Smooth muscle cell (in vitro differentiated cells): ENCODE results near the gene SPATA32. TPM values are rescaled to one million over a fixed set of nuclear protein-coding genes. Genes with fewer than 3 reads are reported as not detected.
A peak's percentile ranks its signal among the peaks of the same experiment; 100 is the strongest.

Source experiments
- DNase-seq: peaks from one replicate; lab custom pipeline; 2025; ENCODE audit not compliant: unreplicated experiment; lab: John Stamatoyannopoulos, UW
- H2AFZ ChIP-seq: fragments of 200-600 bp; sonication (generic); 2 replicates; pipeline ENCODE4 v1.6.0; 2016; ENCODE audit warnings: antibody characterized with exemption, low read depth, mild to moderate bottlenecking
- H3F3A ChIP-seq: fragments of 200-600 bp; sonication (generic); 2 replicates; pipeline ENCODE4 v1.6.0; 2017; ENCODE audit warnings: antibody characterized with exemption, low read depth
- H3K27ac ChIP-seq: fragments of 200-600 bp; sonication (generic); 2 replicates; pipeline ENCODE4 v1.5.1; 2016; ENCODE audit warnings: low read depth, mild to moderate bottlenecking
- H3K27me3 ChIP-seq: fragments of 200-600 bp; sonication (generic); 2 replicates; pipeline ENCODE4 v1.6.1; 2016; ENCODE audit warnings: low read depth, mild to moderate bottlenecking
- H3K36me3 ChIP-seq: fragments of 200-600 bp; sonication (generic); 2 replicates; pipeline ENCODE4 v1.5.1; 2016; ENCODE audit warnings: low read depth
- H3K4me1 ChIP-seq: fragments of 200-600 bp; sonication (generic); 2 replicates; pipeline ENCODE4 v1.5.1; 2016; ENCODE audit warnings: low read depth
- H3K4me2 ChIP-seq: fragments of 200-600 bp; sonication (generic); 2 replicates; pipeline ENCODE4 v1.6.0; 2016; ENCODE audit warnings: mild to moderate bottlenecking
- H3K4me3 ChIP-seq: fragments of 200-600 bp; sonication (generic); 2 replicates; pipeline ENCODE4 v1.5.1; 2016; ENCODE audit warnings: mild to moderate bottlenecking
- H3K79me2 ChIP-seq: fragments of 200-600 bp; sonication (generic); 2 replicates; pipeline ENCODE4 v1.6.0; 2016; ENCODE audit warnings: low read depth, mild to moderate bottlenecking
- H3K9ac ChIP-seq: fragments of 200-600 bp; sonication (generic); 2 replicates; pipeline ENCODE4 v1.6.0; 2016; ENCODE audit warnings: low read depth
- H3K9me3 ChIP-seq: fragments of 200-600 bp; sonication (generic); replicated peaks from 2 replicates; pipeline ENCODE4 v1.5.1; 2016; ENCODE audit warnings: low read depth
- H4K20me1 ChIP-seq: fragments of 200-600 bp; sonication (generic); 2 replicates; pipeline ENCODE4 v1.6.0; 2016; ENCODE audit warnings: low read depth
- WGBS: methylation state at CpG from one replicate; pipeline ENCODE4 v1.1.7; 2016; ENCODE audit warnings: low lambda C conversion rate; 5-methylcytosine and 5-hydroxymethylcytosine counted together
- polyA plus RNA-seq: library from polyadenylated mRNA; unstranded; fragments of >200 nt; fragmentation: Nextera tagmentation; extraction: Ambion mirVana; gene quantifications from 2 replicates; pipeline ENCODE4 v1.2.1, GENCODE V29; 2016
- total RNA-seq: library from RNA; depleted of rRNA; stranded (reverse); fragments of >200 nt; gene quantifications from 2 replicates; pipeline ENCODE4 v1.2.3, GENCODE V29; 2014
- TF ChIP-seq, protein P1 (sequence below): fragments of 200-600 bp; sonication (generic); IDR thresholded peaks from 2 replicates; pipeline ENCODE4 v1.5.1; 2017; ENCODE audit warnings: borderline replicate concordance, mild to moderate bottlenecking, antibody characterized with exemption; ENCODE audit not compliant: insufficient read depth, poor library complexity, severe bottlenecking

The SPATA32 gene
- total and polyA plus RNA-seq, 2 experiments from 2014 or later, result not detected

DNA sequence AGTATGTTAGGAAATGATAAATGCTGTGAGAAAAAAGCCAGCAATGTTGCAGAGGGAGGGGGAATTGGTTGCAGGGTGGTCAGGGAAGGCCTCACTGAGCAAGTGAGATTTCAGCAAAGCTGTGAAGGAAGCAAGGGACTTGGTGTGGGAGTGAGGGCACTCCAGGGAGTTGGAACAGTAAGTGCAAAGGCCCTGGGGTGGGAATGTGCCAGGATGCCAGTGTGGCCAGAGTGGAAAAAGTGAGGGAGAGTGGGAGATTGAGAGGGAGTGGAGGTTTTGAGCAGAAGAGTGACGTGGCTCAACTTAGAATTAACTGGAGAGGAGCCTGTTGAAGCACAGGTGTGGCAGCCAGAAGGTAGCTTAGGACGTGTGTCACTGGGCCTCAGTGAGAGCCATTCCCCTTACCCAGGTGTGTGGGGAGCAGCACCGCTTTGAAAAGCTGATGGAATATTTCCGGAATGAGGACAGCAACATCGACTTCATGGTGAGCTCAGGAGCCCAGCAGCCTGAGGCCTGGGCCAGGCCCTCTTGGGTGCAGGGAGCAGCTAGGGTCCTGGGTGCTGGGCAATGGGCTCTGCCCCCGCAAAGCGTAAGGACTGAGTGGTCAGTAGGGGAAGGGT lies 23.6 kb downstream of the SPATA32 start:
- Histone ChIP-seq H3K27me3 (peaks cover 30% of the 10 kb centered on the region), H3K79me2 (no peaks in the 10 kb centered on the region), H3F3A (no peaks in the 10 kb centered on the region), H3K27ac (no peak overlapping the region), H3K9ac (no peak overlapping the region), H3K9me3 (no peaks in the 10 kb centered on the region), H2AFZ (no peak overlapping the region), H3K36me3 (no peaks in the 10 kb centered on the region), H3K4me2 (no peak overlapping the region), H4K20me1 (no peaks in the 10 kb centered on the region), H3K4me3 (no peak overlapping the region), H3K4me1 (peaks cover 8% of the 10 kb centered on the region)
- DNase-seq, result no peak
- WGBS, result 95% methylated on average over 7 of the region's 7 CpGs
- TF ChIP-seq, protein P1, sequence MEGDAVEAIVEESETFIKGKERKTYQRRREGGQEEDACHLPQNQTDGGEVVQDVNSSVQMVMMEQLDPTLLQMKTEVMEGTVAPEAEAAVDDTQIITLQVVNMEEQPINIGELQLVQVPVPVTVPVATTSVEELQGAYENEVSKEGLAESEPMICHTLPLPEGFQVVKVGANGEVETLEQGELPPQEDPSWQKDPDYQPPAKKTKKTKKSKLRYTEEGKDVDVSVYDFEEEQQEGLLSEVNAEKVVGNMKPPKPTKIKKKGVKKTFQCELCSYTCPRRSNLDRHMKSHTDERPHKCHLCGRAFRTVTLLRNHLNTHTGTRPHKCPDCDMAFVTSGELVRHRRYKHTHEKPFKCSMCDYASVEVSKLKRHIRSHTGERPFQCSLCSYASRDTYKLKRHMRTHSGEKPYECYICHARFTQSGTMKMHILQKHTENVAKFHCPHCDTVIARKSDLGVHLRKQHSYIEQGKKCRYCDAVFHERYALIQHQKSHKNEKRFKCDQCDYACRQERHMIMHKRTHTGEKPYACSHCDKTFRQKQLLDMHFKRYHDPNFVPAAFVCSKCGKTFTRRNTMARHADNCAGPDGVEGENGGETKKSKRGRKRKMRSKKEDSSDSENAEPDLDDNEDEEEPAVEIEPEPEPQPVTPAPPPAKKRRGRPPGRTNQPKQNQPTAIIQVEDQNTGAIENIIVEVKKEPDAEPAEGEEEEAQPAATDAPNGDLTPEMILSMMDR, result no peak

DNA sequence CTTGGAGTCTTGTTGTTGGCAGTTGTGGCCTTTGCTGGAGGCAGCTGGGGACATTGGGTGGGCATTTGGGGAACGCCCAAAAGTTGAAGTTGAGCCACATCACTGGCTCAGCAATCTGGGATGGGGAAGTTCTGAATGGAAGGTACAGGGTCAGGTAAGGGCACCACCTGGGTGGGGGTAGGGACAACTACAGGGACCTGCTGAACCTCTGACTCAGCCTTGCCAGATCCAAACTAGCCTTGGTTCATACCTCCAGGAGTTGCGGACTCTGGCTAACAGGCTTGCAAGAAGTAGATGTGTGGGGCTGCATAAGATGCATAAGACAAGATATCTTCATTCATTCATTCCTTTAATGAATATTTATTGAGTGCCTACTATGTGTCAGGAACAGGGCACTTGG lies 24.2 kb downstream of the SPATA32 start:
- no peak overlapping the region for H3K4me2 ChIP-seq
- no peak overlapping the region for H3K9ac ChIP-seq
- H2AFZ ChIP-seq, result no peak overlapping the region
- DNase-seq, result no peak
- no peaks in the 10 kb centered on the region for H3K9me3 ChIP-seq
- H3K79me2 ChIP-seq, result no peaks in the 10 kb centered on the region
- no peaks in the 10 kb centered on the region for H4K20me1 ChIP-seq
- TF ChIP-seq, protein P1, result no peak
- no peak overlapping the region for H3K27ac ChIP-seq
- H3K4me1 ChIP-seq, result peaks cover 8% of the 10 kb centered on the region
- 88% methylated on average over 2 of the region's 2 CpGs for WGBS
- no peaks in the 10 kb centered on the region for H3F3A ChIP-seq
- H3K36me3 ChIP-seq, result no peaks in the 10 kb centered on the region
- no peak overlapping the region for H3K4me3 ChIP-seq
- peaks cover 30% of the 10 kb centered on the region for H3K27me3 ChIP-seq

DNA sequence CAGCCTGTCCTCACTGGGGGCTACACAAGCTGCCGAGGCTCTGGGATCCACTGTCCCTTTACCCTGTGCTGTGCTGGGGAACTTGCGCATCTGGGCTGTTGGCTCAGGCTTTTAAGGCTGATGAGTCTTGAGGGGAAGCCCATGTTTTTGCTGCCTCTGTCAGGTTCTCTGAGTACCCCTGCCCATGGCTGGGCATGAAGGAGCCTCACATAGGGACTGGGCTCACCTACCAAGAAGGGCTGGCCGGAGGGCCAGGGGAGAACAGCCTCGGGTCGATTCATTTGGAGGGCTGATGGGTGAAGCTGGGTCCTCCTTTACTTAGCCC lies 25.6 kb downstream of the SPATA32 start:
- Histone ChIP-seq H3K9ac (no peak overlapping the region), H3K79me2 (no peaks in the 10 kb centered on the region), H3K36me3 (no peaks in the 10 kb centered on the region), H3F3A (no peaks in the 10 kb centered on the region), H3K27me3 (peaks cover 19% of the 10 kb centered on the region), H3K9me3 (no peaks in the 10 kb centered on the region), H4K20me1 (no peaks in the 10 kb centered on the region), H2AFZ (no peak overlapping the region), H3K27ac (no peak overlapping the region), H3K4me3 (no peak overlapping the region), H3K4me2 (no peak overlapping the region), H3K4me1 (peaks cover 8% of the 10 kb centered on the region)
- 81% methylated on average over 5 of the region's 5 CpGs for WGBS
- TF ChIP-seq, protein P1, result no peak
- DNase-seq, result no peak

DNA sequence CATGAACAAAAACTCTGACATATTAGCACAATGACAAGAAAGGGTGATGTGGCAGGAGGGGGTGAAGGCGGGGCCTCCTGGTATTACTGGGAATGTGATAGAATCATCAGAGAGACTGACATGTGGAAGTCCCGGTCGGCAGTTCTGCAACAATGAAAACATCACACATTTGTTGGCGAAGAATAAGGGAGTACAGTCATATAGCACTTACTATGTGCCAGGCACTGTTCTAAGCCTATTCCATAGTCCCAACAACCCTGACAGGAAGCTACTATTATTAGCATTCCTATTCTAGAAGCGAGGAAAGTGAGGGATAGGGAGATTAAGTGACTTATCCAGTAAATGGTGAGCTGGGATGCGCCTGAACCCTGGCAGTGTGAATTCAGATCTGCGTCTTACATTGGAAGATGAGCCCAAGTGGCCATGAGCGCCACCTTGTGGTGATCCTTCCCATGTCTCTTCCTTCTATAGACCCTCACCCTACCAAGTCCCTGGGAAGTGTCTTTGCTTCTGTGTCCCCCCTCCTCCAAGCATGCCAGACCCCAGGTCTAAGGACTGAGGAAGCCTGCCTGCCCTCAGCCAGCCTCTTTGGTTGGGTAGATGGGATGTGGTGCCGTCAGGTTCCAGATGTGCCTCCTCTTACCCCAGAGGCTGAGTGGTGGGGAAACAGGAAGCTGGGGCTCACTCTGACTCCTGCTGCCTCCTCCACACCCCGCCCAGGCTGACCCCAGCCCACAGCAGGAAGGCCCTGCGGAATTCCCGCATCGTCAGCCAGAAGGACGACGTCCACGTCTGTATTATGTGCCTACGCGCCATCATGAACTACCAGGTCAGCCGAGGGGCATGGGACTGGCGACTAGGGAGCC lies 26.2 kb downstream of the SPATA32 start:
- Histone ChIP-seq H3F3A (no peaks in the 10 kb centered on the region), H3K9me3 (no peaks in the 10 kb centered on the region), H3K79me2 (no peaks in the 10 kb centered on the region), H3K9ac (no peak overlapping the region), H2AFZ (no peak overlapping the region), H4K20me1 (no peaks in the 10 kb centered on the region), H3K27me3 (peaks cover 13% of the 10 kb centered on the region), H3K4me1 (peaks cover 7% of the 10 kb centered on the region), H3K4me2 (no peak overlapping the region), H3K36me3 (no peaks in the 10 kb centered on the region), H3K4me3 (no peak overlapping the region), H3K27ac (no peak overlapping the region)
- WGBS, result 48% methylated on average over 20 of the region's 20 CpGs
- peak; percentile 16 for DNase-seq
- TF ChIP-seq, protein P1, result peak; percentile 72
